HG03442 (cell line): ENCODE measurements around the gene FIP1L1.
A peak's percentile ranks its signal among the peaks of the same experiment; 100 is the strongest.
"Not testable (repeated sequence)": the region's sequence is repeated elsewhere in the genome, so short reads cannot be mapped to it uniquely, and the experiment has no call there.

ENCODE experiments used
- ATAC-seq: cut with Tn5 transposase; IDR thresholded peaks from one replicate; pipeline ENCODE4 v1.9.1; 2021; ENCODE audit warnings: mild to moderate bottlenecking, moderate library complexity; ENCODE audit not compliant: unreplicated experiment

The FIP1L1 gene

DNA sequence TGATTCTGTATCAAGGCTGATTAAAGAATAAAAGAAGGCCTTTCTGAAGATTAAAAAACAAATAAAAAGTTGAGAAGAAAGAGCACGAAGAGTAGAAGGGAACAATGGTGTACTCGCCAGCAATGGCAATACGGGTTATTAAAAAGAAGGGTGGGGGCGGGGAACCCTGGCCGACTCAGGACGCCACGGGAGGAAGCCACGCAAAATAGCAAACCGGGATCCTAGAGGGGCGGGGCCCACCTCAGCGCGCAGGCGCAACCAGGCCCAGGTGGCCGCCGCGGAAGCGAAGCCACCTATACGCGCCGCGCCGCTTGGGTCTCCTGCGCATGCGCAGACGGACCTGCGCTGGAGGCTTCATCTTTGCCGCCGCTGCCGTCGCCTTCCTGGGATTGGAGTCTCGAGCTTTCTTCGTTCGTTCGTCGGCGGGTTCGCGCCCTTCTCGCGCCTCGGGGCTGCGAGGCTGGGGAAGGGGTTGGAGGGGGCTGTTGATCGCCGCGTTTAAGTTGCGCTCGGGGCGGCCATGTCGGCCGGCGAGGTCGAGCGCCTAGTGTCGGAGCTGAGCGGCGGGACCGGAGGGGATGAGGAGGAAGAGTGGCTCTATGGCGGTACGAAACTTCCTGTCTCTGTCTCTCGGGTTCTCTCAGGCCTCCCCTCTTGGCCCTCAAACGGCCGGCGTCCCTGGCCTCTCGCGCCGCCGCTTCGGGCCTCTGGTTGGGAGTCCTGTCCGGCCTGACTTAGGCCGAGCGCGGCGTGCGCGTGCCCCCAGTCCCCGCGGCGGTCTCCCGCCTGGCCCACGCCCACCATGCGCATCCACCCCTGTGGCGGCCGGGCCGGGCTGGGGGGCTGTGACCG, at the start of gene FIP1L1:
TSS of gene FIP1L1 (plus strand) at position 323 of the 852 bp plus-strand sequence. CDS start at position 521, 198 bp downstream.
- ATAC-seq: peak; percentile 86

- not testable (repeated sequence) for ATAC-seq
Measured at GRCh38 chr4:53334916-53335315, 42.5 kb upstream of the FIP1L1 start.

DNA sequence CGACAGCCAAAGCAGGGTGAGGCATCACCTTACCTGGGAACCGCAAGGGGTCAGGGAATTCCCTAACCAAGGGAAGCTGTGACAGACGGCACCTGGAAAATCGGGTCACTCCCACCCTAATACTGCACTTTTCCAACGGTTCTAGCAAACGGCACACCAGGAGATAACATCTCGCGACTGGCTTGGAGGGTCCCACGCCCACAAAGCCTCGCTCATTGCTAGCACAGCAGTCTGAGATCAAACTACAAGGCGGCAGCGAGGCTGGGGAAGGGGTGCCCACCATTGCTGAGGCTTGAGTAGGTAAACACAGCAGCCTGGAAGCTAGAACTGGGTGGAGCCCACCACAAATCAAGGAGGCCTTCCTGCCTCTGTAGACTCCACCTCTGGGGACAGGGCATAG, 37.3 kb upstream of the FIP1L1 start:
- not testable (repeated sequence) for ATAC-seq

DNA sequence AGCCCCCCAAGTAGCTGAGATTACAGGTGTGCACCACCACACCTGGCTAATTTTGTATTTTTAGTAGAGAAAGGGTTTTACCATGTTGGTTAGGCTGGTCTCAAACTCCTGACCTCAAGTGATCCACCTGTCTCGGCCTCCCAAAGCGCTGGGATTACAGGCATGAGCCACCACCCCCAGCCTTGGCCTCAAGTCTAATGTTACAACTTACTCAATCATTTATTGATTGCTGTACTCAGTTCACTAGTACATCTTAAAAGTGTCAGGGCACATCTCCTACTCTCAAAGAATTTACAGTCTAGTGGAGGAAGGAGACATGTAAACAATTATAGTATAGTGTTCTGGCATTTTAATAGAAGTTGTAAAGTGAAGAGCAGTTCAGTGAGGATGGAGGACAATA, 31.0 kb upstream of the FIP1L1 start:
- ATAC-seq: not testable (repeated sequence)

DNA sequence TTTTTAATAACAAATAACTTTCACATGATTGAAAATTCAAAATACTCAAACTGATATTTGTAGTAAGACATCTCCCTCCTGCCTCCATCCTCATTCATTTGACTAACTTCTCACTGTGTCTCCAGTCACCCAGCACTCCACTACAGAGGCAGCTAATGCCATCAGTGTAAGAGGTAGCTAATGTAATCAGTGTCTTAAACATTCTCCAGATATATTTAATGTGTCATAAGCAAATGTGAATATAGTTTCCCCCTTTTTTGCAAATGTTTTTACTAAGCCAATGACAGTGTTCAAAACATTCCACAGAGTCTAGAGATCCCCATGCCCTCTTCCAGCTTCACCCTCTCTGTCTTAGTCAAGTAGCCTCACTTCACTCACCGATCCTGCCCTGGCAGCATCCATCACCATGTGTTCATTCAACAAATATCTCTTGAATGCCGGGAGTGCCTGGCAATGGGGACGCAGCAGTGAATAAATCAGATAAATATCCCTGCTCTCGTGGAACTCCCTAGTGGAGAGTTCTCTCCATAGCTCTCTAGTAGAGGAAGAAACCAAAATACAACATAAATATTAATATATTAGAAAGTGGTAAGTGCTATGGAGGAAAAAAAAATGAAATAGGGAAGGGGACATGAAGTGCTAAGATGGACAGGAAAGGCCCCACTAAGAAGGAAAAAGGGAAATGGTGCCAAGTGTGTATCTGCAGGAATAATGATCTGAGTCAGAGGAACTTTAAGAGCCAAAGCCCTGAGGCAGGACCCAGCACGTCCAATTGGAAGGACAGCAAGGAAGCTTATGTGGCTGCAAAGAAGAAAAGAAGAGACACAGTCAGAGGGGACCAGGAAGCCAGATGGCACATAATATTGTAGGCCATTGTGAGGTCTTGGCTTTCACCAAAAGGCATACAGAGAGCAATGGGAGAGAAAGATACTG, 30.3 kb upstream of the FIP1L1 start:
- no peak for ATAC-seq

GRCh38 chr4:53348046-53348445, 29.4 kb upstream of the FIP1L1 start:
- ATAC-seq: no peak

GRCh38 chr4:53349091-53349491, 28.4 kb upstream of the FIP1L1 start:
- no peak for ATAC-seq

- no peak for ATAC-seq
Measured at GRCh38 chr4:53354012-53354722, 23.3 kb upstream of the FIP1L1 start.

DNA sequence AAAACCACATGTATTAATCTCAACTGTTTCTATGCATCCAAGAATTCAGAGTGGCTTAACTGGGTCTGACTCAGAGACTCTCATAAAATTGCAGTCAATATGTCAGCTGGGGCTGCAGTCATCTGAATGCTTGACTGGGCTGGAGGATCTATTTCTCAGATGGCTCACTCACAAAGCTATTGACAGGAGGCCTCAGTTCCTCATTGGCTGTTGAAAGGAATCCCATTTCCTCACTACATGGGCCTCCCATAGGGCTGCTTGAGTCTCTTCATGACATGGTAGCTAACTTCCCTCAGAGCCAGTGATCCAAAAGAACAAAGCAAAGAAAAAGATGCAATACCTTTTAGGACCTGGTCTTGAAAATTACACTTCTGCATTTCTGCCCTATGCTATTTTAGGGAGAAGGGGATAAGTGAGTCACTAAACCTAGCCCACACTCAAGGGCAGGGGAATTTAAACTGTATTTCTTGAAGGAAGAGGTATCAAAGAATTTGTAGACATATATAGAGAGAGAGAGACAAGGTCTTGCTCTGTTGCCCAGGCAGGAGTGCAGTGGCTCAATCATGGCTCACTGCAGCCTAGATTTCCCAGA, 21.4 kb upstream of the FIP1L1 start:
- ATAC-seq: peak; percentile 52

- no peak for ATAC-seq
Measured at GRCh38 chr4:53361451-53361850, 16.0 kb upstream of the FIP1L1 start.

DNA sequence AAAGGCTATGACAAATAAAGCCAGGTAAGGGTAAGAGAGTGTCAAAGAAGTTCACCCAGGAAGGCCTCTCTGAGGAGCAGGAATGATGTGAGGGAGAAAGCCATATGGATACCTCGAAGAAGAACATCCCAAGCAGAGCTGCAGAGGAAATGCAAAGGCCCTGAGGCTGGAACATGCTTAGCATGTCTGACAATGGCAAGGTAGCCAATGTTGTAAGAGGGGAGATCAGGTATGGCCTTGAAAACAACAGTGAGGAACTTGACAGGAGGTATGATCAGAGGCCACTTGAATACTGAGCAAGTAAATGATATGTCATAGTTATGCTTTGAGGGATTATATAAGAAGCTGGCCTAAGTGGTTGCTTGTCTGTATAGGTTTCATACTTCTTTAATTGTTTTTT, 15.3 kb upstream of the FIP1L1 start:
- no peak for ATAC-seq

GRCh38 chr4:53364624-53365023, 12.8 kb upstream of the FIP1L1 start:
- no peak for ATAC-seq

- no peak for ATAC-seq
Measured at GRCh38 chr4:53365121-53365485, 12.3 kb upstream of the FIP1L1 start.

GRCh38 chr4:53365486-53366300, 11.7 kb upstream of the FIP1L1 start, which contains the start of gene SCFD2:
TSS of gene SCFD2 (minus strand) at chr4:53366061.
- peak; percentile 97 for ATAC-seq

DNA sequence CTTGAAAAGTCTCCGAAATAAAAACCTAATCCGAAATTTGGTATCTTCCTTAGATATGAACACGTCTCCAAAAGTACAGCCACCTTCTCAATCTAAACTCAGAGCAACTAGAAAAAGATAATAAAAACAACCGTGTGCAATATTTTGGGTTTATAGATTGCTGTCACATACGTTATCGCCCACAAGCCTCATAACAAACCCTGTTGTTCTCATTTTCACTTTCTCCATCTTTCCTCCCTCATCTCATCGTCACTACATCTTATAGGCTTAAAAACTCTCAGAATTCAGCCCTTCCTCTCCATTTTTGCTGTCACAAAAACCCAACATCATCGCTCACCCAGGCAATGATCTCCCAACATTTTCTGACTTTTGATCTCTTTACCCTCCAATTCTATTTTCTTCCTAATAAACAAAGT, 11.1 kb upstream of the FIP1L1 start:
- peak; percentile 15 for ATAC-seq

- no peak for ATAC-seq
Measured at GRCh38 chr4:53367721-53368120, 9.7 kb upstream of the FIP1L1 start.

- no peak for ATAC-seq
Measured at GRCh38 chr4:53371049-53371448, 6.4 kb upstream of the FIP1L1 start.

- ATAC-seq: no peak
Measured at GRCh38 chr4:53371843-53372521, 5.5 kb upstream of the FIP1L1 start.

- no peak for ATAC-seq
Measured at GRCh38 chr4:53374777-53375258, 2.6 kb upstream of the FIP1L1 start.
